Measurements from ENCODE around the gene LYZ. TPM values are rescaled to one million over a fixed set of nuclear protein-coding genes. Genes with fewer than 3 reads are reported as not detected.

The LYZ gene
- total and polyA plus RNA-seq, 9 donors = 11.3 to 80.7 (median 34.2) TPM

DNA sequence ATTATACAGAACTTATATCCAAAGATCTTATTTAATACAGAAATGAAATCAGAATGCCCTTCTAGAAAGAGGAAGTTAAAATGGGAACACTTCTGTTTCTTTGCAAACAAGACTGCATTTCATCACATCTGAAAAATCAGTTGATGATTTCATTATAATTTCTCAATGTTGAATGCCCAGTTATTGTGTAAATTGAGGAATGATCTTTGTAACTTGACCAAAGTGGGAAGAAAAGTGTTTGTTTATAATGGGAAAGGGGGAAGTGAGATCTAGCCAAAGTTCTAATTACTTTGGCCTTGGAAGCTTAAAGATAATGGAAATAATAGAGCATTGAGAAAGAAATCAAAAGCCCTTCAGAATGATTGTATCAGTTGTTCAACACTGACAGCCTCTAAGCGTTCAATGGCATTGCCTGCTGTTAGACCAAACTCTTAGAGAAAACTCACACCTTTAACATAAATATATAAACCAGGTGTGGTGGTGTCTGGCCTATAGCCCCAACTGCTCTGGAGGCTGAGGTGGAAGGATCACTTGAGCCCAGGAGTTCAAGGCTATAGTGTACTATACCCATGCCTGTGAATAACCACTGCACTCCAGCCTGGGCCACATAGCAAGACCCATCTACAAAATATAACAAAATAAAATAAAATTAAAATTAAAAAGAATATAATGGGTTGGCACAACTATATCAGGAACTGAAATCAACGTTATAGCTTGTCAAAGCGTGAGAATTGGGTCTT, 9.9 kb upstream of the LYZ start:
- Histone ChIP-seq H3K4me3 (ENCODE audit: low read length) (no peak overlapping the region), H3K27ac (ENCODE audit: low read length) (no peak overlapping the region), H3K4me1 (ENCODE audit: control insufficient read depth, insufficient read depth, low read length) (no peaks in the 10 kb centered on the region), H3K36me3 (ENCODE audit: control insufficient read depth, insufficient read depth, low read length) (no peaks in the 10 kb centered on the region), H3K9me3 (replicated peaks; ENCODE audit: control insufficient read depth, low read depth, low read length) (no peaks in the 10 kb centered on the region), H3K27me3 (ENCODE audit: control insufficient read depth, insufficient read depth, low read length) (no peaks in the 10 kb centered on the region)
- no CpG with 5 or more reads among the region's 3 CpGs for WGBS (ENCODE audit: insufficient coverage)
- no peak for DNase-seq

DNA sequence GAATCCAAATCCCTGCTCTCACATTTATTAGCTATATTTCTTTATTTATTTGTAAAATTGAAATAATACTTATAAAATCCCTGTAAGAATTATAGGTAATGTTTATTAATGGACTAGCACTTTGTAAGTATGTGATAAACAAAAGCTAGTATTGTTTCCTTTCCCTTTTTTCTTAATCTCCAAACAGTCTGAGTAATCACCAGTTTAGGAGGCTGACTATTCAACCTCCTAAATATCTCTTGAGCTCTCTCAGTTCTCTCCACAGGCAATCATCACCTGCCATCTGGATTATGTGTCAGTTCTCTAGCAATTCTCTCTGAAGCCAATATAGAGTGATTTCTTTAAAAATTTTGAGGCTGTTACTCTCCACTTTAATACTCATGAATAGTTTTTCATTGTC, 9.2 kb upstream of the LYZ start:
- no peak for DNase-seq
- no peaks in the 10 kb centered on the region for H3K4me1 ChIP-seq (ENCODE audit: control insufficient read depth, insufficient read depth, low read length)
- H3K27ac ChIP-seq (ENCODE audit: low read length) = no peak overlapping the region
- H3K36me3 ChIP-seq (ENCODE audit: control insufficient read depth, insufficient read depth, low read length) = no peaks in the 10 kb centered on the region
- no peaks in the 10 kb centered on the region for H3K27me3 ChIP-seq (ENCODE audit: control insufficient read depth, insufficient read depth, low read length)
- no peak overlapping the region for H3K4me3 ChIP-seq (ENCODE audit: low read length)
- no peaks in the 10 kb centered on the region for H3K9me3 ChIP-seq (replicated peaks; ENCODE audit: control insufficient read depth, low read depth, low read length)

DNA sequence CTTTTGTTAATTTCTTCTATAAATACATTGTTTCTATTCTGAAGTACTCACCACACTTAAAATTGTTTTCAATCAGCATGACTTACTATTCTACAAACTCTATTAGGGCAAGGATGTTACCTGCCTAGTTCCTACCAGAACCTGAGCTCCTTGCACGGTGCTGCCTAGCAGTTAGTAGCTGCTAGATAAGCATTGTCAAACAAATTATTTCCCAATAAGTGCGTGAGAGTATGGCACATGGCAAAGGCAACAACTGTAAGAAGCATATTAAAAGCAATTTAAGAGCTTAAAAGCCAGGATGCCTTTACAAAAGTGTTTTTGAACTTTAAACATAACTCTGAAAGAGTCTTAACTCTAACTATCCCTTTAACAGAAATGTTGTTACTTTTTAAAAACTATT, 8.2 kb upstream of the LYZ start:
- DNase-seq = no peak
- Histone ChIP-seq H3K27me3 (ENCODE audit: control insufficient read depth, insufficient read depth, low read length) (no peaks in the 10 kb centered on the region), H3K36me3 (ENCODE audit: control insufficient read depth, insufficient read depth, low read length) (no peaks in the 10 kb centered on the region), H3K4me1 (ENCODE audit: control insufficient read depth, insufficient read depth, low read length) (no peaks in the 10 kb centered on the region), H3K4me3 (ENCODE audit: low read length) (no peak overlapping the region), H3K27ac (ENCODE audit: low read length) (no peak overlapping the region), H3K9me3 (replicated peaks; ENCODE audit: control insufficient read depth, low read depth, low read length) (no peaks in the 10 kb centered on the region)
- WGBS (ENCODE audit: insufficient coverage) = no CpG with 5 or more reads among the region's 2 CpGs

DNA sequence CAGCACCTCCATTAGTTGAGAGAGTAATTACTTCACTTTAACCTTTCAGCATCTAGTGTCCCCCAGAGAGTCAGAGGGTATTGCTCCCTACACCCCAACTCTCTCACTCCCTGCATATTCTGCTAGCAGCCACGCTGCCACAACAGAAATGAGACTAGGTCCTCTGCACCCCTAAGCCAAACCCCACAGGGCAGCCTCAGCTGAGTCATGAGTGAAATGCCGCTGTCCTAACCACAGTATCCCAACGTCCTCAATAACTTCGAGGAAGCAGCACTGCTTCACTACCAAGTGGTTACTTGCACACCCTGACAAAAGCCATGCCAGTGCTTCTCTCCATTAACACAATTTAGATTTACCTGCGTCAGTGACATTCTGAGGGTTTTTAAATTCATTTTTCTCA, 6.9 kb upstream of the LYZ start:
- Histone ChIP-seq H3K4me1 (ENCODE audit: control insufficient read depth, insufficient read depth, low read length) (no peaks in the 10 kb centered on the region), H3K27me3 (ENCODE audit: control insufficient read depth, insufficient read depth, low read length) (no peaks in the 10 kb centered on the region), H3K9me3 (replicated peaks; ENCODE audit: control insufficient read depth, low read depth, low read length) (no peaks in the 10 kb centered on the region), H3K36me3 (ENCODE audit: control insufficient read depth, insufficient read depth, low read length) (no peaks in the 10 kb centered on the region), H3K27ac (ENCODE audit: low read length) (no peak overlapping the region), H3K4me3 (ENCODE audit: low read length) (no peak overlapping the region)
- 56% methylated on average over 4 of the region's 5 CpGs for WGBS (ENCODE audit: insufficient coverage)
- no peak for DNase-seq

DNA sequence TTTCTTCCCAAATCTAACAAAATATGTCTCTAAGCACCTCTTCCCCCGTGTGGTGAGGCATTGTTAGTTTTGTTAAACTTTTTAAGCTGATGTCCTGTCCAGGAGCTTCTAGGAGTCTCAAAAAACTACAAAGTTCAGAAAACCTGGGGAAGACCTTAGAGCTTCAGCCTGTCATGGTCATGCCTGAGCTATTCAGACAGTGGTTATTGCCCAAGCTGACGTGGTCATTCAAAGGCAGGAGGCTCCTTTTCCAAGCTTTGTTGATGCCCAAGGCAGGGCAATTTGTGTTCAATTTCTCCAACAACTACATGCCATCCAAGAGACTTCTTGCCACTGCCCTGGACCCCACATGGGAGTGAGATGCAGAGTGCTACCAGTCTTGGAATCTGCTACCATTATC, 5.8 kb upstream of the LYZ start:
- no peak for DNase-seq
- Histone ChIP-seq H3K4me3 (ENCODE audit: low read length) (no peak overlapping the region), H3K4me1 (ENCODE audit: control insufficient read depth, insufficient read depth, low read length) (no peaks in the 10 kb centered on the region), H3K27ac (ENCODE audit: low read length) (no peak overlapping the region), H3K9me3 (replicated peaks; ENCODE audit: control insufficient read depth, low read depth, low read length) (no peaks in the 10 kb centered on the region), H3K27me3 (ENCODE audit: control insufficient read depth, insufficient read depth, low read length) (no peaks in the 10 kb centered on the region), H3K36me3 (ENCODE audit: control insufficient read depth, insufficient read depth, low read length) (no peaks in the 10 kb centered on the region)
- WGBS (ENCODE audit: insufficient coverage) = 57% methylated on average over 1 of the region's 2 CpGs

DNA sequence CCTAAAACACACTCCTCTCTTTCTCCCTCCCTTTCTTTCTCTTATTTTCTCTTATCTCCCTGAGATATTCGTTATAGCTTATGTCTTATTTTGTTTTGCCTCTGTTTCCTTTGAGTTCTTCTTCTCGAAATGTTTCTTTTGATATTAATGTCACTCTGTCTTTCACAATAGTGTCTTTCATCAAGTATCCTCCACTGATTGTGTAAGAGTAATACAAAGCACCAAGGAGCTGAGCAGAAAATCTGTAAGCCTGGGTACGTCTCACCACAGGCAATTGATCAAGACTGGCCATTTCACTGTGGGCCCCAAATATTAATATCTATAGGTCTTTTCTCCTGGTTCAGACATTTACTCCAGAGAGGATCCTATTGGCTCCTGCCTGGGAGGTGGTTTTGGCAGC, 4.8 kb upstream of the LYZ start:
- Histone ChIP-seq H3K4me1 (ENCODE audit: control insufficient read depth, insufficient read depth, low read length) (no peaks in the 10 kb centered on the region), H3K36me3 (ENCODE audit: control insufficient read depth, insufficient read depth, low read length) (no peaks in the 10 kb centered on the region), H3K27me3 (ENCODE audit: control insufficient read depth, insufficient read depth, low read length) (no peaks in the 10 kb centered on the region), H3K27ac (ENCODE audit: low read length) (no peak overlapping the region), H3K9me3 (replicated peaks; ENCODE audit: control insufficient read depth, low read depth, low read length) (no peaks in the 10 kb centered on the region), H3K4me3 (ENCODE audit: low read length) (no peak overlapping the region)
- no CpG with 5 or more reads among the region's 3 CpGs for WGBS (ENCODE audit: insufficient coverage)
- no peak for DNase-seq

DNA sequence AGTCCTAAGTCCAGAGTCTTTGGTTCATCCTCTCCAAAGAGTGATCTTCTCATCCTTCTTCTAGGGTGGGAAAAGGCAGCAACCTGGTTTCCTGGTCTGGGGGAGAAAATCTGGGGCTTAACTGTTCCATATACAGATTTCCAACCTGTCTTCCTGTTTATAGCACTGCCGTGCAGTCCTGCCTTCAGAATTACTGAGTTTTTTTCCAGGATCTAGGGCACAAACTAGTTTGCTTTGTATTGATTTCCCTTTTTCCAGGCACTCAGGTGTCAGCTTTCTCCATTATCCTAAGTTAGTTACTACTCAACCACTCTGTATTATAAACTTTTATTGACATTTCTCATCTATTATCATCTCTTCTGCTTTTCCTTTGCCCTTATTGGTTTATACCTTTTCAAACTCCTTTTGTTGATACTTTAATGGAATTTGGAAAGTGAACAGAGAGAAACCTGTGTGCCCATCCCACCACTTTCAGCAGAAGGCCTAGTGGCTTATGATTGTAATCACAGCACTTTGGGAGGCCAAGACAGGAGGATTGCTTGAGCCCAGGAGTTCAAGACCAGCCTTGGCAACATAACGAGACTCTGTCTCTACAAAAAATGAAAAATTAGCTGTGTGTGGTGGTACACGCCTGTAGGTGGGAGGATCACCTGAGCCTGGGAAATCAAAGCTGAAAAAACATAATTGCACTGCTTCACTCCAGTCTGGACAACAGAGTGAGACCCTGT, 4.1 kb upstream of the LYZ start:
- Histone ChIP-seq H3K27me3 (ENCODE audit: control insufficient read depth, insufficient read depth, low read length) (no peaks in the 10 kb centered on the region), H3K9me3 (replicated peaks; ENCODE audit: control insufficient read depth, low read depth, low read length) (no peaks in the 10 kb centered on the region), H3K27ac (ENCODE audit: low read length) (no peak overlapping the region), H3K4me1 (ENCODE audit: control insufficient read depth, insufficient read depth, low read length) (no peaks in the 10 kb centered on the region), H3K4me3 (ENCODE audit: low read length) (no peak overlapping the region), H3K36me3 (ENCODE audit: control insufficient read depth, insufficient read depth, low read length) (no peaks in the 10 kb centered on the region)
- no peak for DNase-seq
- WGBS (ENCODE audit: insufficient coverage) = 18% methylated on average over 1 of the region's 3 CpGs

DNA sequence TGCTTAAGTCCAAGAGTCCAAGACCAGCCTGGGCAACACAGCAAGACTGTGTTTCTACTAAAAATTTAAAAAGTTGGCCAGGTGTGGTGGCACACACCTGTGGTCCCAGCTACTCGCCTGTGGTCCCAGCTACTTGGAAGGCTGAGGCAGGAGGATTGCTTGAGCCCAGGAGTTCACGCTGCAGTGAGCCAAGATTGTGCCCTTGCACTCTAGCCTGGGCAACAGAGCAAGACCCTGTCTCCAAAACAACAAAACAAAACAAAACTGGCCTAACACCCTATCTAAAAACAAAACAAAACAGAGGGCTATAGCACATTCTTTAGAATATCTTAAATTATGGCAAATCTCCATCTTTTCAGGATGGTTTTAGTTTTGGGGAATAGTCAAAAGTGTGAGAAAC, 3.1 kb upstream of the LYZ start:
- no peaks in the 10 kb centered on the region for H3K27me3 ChIP-seq (ENCODE audit: control insufficient read depth, insufficient read depth, low read length)
- H3K9me3 ChIP-seq (replicated peaks; ENCODE audit: control insufficient read depth, low read depth, low read length) = no peaks in the 10 kb centered on the region
- 100% methylated on average over 1 of the region's 2 CpGs for WGBS (ENCODE audit: insufficient coverage)
- DNase-seq = no peak
- no peak overlapping the region for H3K27ac ChIP-seq (ENCODE audit: low read length)
- H3K4me3 ChIP-seq (ENCODE audit: low read length) = no peak overlapping the region
- no peaks in the 10 kb centered on the region for H3K4me1 ChIP-seq (ENCODE audit: control insufficient read depth, insufficient read depth, low read length)
- H3K36me3 ChIP-seq (ENCODE audit: control insufficient read depth, insufficient read depth, low read length) = no peaks in the 10 kb centered on the region

DNA sequence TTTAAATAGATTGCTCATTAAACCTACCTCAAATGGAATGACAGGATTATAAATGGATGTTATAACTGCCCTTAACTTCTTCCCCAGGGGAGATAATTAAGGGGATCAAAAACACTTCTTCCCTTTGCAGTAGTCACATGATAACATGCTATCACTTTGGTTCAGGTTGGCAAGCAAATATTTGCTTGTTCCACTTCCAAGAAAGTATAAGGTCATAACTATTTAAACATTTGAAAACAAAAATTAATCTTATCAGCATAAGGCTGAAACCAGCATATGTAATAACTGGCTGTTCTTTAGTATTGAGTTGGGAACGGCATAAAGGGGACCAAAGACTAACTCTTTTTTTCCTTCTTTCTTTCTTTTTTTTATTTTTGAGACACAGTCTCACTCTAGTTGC, 2.4 kb upstream of the LYZ start:
- Histone ChIP-seq H3K27ac (ENCODE audit: low read length) (no peak overlapping the region), H3K4me1 (ENCODE audit: control insufficient read depth, insufficient read depth, low read length) (no peaks in the 10 kb centered on the region)
- WGBS (ENCODE audit: insufficient coverage) = no CpG with 5 or more reads among the region's 1 CpG

DNA sequence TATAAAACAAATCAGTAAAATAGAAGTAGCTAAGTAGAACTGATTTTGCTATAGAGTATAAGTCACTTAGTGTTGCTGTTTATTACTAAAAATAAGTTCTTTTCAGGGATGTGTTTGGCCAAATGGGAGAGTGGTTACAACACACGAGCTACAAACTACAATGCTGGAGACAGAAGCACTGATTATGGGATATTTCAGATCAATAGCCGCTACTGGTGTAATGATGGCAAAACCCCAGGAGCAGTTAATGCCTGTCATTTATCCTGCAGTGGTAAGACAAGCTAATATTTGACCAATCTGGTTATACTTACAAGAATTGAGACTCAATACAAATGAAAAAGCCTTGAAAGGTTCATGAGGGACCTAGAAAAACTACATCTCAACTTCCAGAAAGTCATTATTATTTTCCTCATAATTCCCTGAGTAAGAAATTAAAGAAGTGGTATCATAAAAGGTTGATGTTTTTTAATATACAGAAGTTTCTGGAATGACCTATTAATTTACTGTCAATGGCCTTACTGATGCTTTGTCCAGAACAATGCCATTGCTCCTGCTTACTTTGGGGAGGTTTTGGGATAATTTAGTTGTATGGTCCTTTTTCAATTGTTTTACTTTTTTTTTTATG, 1.9 kb downstream of the LYZ start:
- Histone ChIP-seq H3K4me3 (ENCODE audit: low read length) (no peak overlapping the region), H3K27me3 (ENCODE audit: control insufficient read depth, insufficient read depth, low read length) (no peaks in the 10 kb centered on the region), H3K4me1 (ENCODE audit: control insufficient read depth, insufficient read depth, low read length) (no peaks in the 10 kb centered on the region), H3K27ac (ENCODE audit: low read length) (no peak overlapping the region), H3K36me3 (ENCODE audit: control insufficient read depth, insufficient read depth, low read length) (no peaks in the 10 kb centered on the region), H3K9me3 (replicated peaks; ENCODE audit: control insufficient read depth, low read depth, low read length) (no peaks in the 10 kb centered on the region)
- 50% methylated on average over 1 of the region's 2 CpGs for WGBS (ENCODE audit: insufficient coverage)
- no peak for DNase-seq

More for the DNA sequence above, 2.4 kb upstream of the LYZ start:
- Histone ChIP-seq H3K9me3 (replicated peaks; ENCODE audit: control insufficient read depth, low read depth, low read length) (no peaks in the 10 kb centered on the region), H3K36me3 (ENCODE audit: control insufficient read depth, insufficient read depth, low read length) (no peaks in the 10 kb centered on the region), H3K4me3 (ENCODE audit: low read length) (no peak overlapping the region), H3K27me3 (ENCODE audit: control insufficient read depth, insufficient read depth, low read length) (no peaks in the 10 kb centered on the region)
- DNase-seq = no peak
